ENCODE results near the gene CD99.

DNA sequence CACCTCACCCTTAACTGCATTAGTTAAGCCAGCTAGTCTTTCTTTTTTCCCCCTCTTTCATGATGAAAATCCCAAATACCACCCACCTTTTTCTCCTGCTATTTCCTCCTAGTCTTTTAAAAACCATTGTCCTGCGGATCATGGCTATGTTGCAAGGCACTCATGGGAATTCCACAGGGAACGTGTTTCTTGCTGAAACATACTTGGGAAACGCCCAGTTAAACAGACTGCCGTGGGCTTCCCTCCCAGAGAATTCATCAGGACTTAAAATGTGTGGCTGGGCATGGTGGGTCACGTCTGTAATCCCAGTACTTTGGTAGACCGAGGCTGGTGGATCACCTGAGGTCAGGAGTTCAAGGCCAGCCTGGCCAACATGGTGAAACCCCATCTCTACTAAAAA lies 92.9 kb downstream of the CD99 start:
- TF ChIP-seq, protein P1, sequence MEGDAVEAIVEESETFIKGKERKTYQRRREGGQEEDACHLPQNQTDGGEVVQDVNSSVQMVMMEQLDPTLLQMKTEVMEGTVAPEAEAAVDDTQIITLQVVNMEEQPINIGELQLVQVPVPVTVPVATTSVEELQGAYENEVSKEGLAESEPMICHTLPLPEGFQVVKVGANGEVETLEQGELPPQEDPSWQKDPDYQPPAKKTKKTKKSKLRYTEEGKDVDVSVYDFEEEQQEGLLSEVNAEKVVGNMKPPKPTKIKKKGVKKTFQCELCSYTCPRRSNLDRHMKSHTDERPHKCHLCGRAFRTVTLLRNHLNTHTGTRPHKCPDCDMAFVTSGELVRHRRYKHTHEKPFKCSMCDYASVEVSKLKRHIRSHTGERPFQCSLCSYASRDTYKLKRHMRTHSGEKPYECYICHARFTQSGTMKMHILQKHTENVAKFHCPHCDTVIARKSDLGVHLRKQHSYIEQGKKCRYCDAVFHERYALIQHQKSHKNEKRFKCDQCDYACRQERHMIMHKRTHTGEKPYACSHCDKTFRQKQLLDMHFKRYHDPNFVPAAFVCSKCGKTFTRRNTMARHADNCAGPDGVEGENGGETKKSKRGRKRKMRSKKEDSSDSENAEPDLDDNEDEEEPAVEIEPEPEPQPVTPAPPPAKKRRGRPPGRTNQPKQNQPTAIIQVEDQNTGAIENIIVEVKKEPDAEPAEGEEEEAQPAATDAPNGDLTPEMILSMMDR (optimal IDR thresholded peaks at IDR 0.05 in 1 of 3, IDR thresholded peaks at IDR 0.05 in 1 of 3, conservative IDR thresholded peaks at IDR 0.05 in 1 of 3; ENCODE audit: extremely low read depth in 1 of 3, insufficient read depth in 2 of 3, low read length in 3 of 3): no peak
- no peak for TF ChIP-seq EZH2 (IDR thresholded peaks at IDR 0.05; ENCODE audit: low read length)
